ENCODE data around the gene BAZ2B.

Gene BAZ2B

GRCh38 chr2:159382447-159383028, 233.8 kb downstream of the BAZ2B start:
- H3K27ac ChIP-seq = no peak overlapping the region
- TF ChIP-seq ZFX (IDR thresholded peaks at IDR 0.05) = no peak
- TF ChIP-seq CTCF (conservative IDR thresholded peaks at IDR 0.05) = no peak

GRCh38 chr2:159381574-159381973, 234.8 kb downstream of the BAZ2B start:
- TF ChIP-seq ZFX (IDR thresholded peaks at IDR 0.05) (no peak), CTCF (conservative IDR thresholded peaks at IDR 0.05) (no peak)
- no peak overlapping the region for H3K27ac ChIP-seq

- no peak for TF ChIP-seq CTCF (conservative IDR thresholded peaks at IDR 0.05)
- no peak for TF ChIP-seq ZFX (IDR thresholded peaks at IDR 0.05)
Observed at GRCh38 chr2:159380685-159381239, 235.6 kb downstream of the BAZ2B start.

GRCh38 chr2:159379181-159379580, 237.2 kb downstream of the BAZ2B start:
- H3K27ac ChIP-seq = no peak overlapping the region
- TF ChIP-seq CTCF (conservative IDR thresholded peaks at IDR 0.05) (no peak), ZFX (IDR thresholded peaks at IDR 0.05) (no peak)

More at GRCh38 chr2:159380685-159381239, 235.6 kb downstream of the BAZ2B start:
- no peak overlapping the region for H3K27ac ChIP-seq

- TF ChIP-seq ZFX (IDR thresholded peaks at IDR 0.05) (no peak), CTCF (conservative IDR thresholded peaks at IDR 0.05) (no peak)
- H3K27ac ChIP-seq = no peak overlapping the region
Observed at GRCh38 chr2:159375241-159375640, 241.1 kb downstream of the BAZ2B start.

- no peak overlapping the region for H3K27ac ChIP-seq
- TF ChIP-seq ZFX (IDR thresholded peaks at IDR 0.05) (no peak), CTCF (conservative IDR thresholded peaks at IDR 0.05) (no peak)
Observed at GRCh38 chr2:159371506-159371905, 244.8 kb downstream of the BAZ2B start.

GRCh38 chr2:159366538-159366937, 249.8 kb downstream of the BAZ2B start:
- no peak overlapping the region for H3K27ac ChIP-seq
- no peak for TF ChIP-seq CTCF (conservative IDR thresholded peaks at IDR 0.05)

All from C4-2B (cell line).